Measurements from ENCODE around the gene COL4A3.

DNA sequence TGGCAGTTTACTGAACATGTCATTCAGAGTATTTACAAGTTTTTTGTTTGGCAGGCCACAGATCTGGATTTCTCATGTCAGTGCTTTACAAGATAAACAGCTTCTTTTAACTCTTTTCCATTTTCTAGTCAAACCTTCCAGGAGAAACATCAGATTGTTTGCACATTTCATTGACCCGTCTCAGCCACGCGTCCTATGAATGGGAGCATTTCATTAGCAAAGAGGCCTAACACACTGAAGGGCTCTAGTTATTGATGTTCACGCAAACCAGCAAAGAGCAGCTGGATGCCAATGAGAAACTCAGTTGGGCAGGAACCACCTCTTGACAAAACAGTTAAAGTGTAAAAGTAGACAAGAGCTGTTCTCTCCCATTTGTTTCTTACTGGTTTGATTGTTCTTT is 131.4 kb downstream of the COL4A3 start:
- no peak for TF ChIP-seq EP300 (IDR thresholded peaks at IDR 0.05)
- TF ChIP-seq, protein P1, sequence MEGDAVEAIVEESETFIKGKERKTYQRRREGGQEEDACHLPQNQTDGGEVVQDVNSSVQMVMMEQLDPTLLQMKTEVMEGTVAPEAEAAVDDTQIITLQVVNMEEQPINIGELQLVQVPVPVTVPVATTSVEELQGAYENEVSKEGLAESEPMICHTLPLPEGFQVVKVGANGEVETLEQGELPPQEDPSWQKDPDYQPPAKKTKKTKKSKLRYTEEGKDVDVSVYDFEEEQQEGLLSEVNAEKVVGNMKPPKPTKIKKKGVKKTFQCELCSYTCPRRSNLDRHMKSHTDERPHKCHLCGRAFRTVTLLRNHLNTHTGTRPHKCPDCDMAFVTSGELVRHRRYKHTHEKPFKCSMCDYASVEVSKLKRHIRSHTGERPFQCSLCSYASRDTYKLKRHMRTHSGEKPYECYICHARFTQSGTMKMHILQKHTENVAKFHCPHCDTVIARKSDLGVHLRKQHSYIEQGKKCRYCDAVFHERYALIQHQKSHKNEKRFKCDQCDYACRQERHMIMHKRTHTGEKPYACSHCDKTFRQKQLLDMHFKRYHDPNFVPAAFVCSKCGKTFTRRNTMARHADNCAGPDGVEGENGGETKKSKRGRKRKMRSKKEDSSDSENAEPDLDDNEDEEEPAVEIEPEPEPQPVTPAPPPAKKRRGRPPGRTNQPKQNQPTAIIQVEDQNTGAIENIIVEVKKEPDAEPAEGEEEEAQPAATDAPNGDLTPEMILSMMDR (IDR thresholded peaks at IDR 0.05) = no peak
- TF ChIP-seq, protein P2, sequence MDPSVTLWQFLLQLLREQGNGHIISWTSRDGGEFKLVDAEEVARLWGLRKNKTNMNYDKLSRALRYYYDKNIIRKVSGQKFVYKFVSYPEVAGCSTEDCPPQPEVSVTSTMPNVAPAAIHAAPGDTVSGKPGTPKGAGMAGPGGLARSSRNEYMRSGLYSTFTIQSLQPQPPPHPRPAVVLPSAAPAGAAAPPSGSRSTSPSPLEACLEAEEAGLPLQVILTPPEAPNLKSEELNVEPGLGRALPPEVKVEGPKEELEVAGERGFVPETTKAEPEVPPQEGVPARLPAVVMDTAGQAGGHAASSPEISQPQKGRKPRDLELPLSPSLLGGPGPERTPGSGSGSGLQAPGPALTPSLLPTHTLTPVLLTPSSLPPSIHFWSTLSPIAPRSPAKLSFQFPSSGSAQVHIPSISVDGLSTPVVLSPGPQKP (IDR thresholded peaks at IDR 0.05; ENCODE audit: low read depth, low read length) = no peak
- TF ChIP-seq RFX5 (IDR thresholded peaks at IDR 0.05) = no peak
- TF ChIP-seq JUN (IDR thresholded peaks at IDR 0.05) = no peak
- TF ChIP-seq MAFK (IDR thresholded peaks at IDR 0.05; ENCODE audit: partially characterized antibody) = no peak
